Mucosa of stomach (tissue), 1 donor: Measurements from ENCODE around the gene TCAP.
A peak's percentile ranks its signal among the peaks of the same experiment; 100 is the strongest.

Source experiments
- H3K27me3 ChIP-seq: one replicate; pipeline ENCODE4 v1.7.0; 2013; ENCODE audit warnings: mild to moderate bottlenecking, low read length; ENCODE audit not compliant: control insufficient read depth, insufficient read depth
- H3K36me3 ChIP-seq: one replicate; pipeline ENCODE4 v1.7.0; 2013; ENCODE audit warnings: low read length; ENCODE audit not compliant: control insufficient read depth, insufficient read depth
- H3K4me1 ChIP-seq: one replicate; pipeline ENCODE4 v1.7.0; 2013; ENCODE audit warnings: mild to moderate bottlenecking, low read length; ENCODE audit not compliant: control insufficient read depth, insufficient read depth
- H3K4me3 ChIP-seq: one replicate; pipeline ENCODE4 v1.7.0; 2013; ENCODE audit warnings: low read length
- H3K9ac ChIP-seq: one replicate; pipeline ENCODE4 v1.7.0; 2013; ENCODE audit warnings: mild to moderate bottlenecking, low read length, moderate library complexity
- H3K9me3 ChIP-seq: one replicate; pipeline ENCODE4 v1.7.0; 2013; ENCODE audit warnings: mild to moderate bottlenecking, low read length, moderate library complexity; ENCODE audit not compliant: control insufficient read depth
- donor health status: Pancreatic carcinoma.

The TCAP gene

GRCh38 chr17:39666601-39667261, 1.6 kb downstream of the TCAP start:
- Histone ChIP-seq H3K9ac (no peak overlapping the region), H3K27me3 (peaks cover 64% of the 10 kb centered on the region)

GRCh38 chr17:39667262-39667944, 2.3 kb downstream of the TCAP start:
- Histone ChIP-seq H3K4me1 (peaks cover 68% of the 10 kb centered on the region), H3K36me3 (no peaks in the 10 kb centered on the region), H3K9ac (no peak overlapping the region), H3K4me3 (no peak overlapping the region), H3K9me3 (no peaks in the 10 kb centered on the region), H3K27me3 (peaks cover 65% of the 10 kb centered on the region)

More at GRCh38 chr17:39666601-39667261, 1.6 kb downstream of the TCAP start:
- H3K36me3 ChIP-seq: peaks cover 3% of the 10 kb centered on the region
- H3K4me3 ChIP-seq: no peak overlapping the region
- peaks cover 68% of the 10 kb centered on the region for H3K4me1 ChIP-seq
- H3K9me3 ChIP-seq: no peaks in the 10 kb centered on the region

GRCh38 chr17:39667945-39668924, 3.1 kb downstream of the TCAP start, which contains the start of gene PNMT:
PNMT (plus strand) TSS chr17:39668453; CDS start chr17:39668476, 23 bp downstream.
- no peaks in the 10 kb centered on the region for H3K36me3 ChIP-seq
- H3K9ac ChIP-seq: peak within 1 kb of the TSS; percentile 43
- peaks cover 64% of the 10 kb centered on the region for H3K4me1 ChIP-seq
- peaks cover 65% of the 10 kb centered on the region for H3K27me3 ChIP-seq
- no peak within 1 kb of the TSS for H3K4me3 ChIP-seq
- H3K9me3 ChIP-seq: no peaks in the 10 kb centered on the region

GRCh38 chr17:39669897-39670735, 5.0 kb downstream of the TCAP start:
- no peaks in the 10 kb centered on the region for H3K36me3 ChIP-seq
- no peaks in the 10 kb centered on the region for H3K9me3 ChIP-seq
- peaks cover 61% of the 10 kb centered on the region for H3K27me3 ChIP-seq
- H3K4me3 ChIP-seq: no peak overlapping the region
- H3K4me1 ChIP-seq: peaks cover 60% of the 10 kb centered on the region
- H3K9ac ChIP-seq: no peak overlapping the region

GRCh38 chr17:39670746-39671145, 5.6 kb downstream of the TCAP start:
- H3K36me3 ChIP-seq: no peaks in the 10 kb centered on the region
- peaks cover 57% of the 10 kb centered on the region for H3K27me3 ChIP-seq

GRCh38 chr17:39671651-39672521, 6.7 kb downstream of the TCAP start:
- peaks cover 69% of the 10 kb centered on the region for H3K4me1 ChIP-seq
- no peaks in the 10 kb centered on the region for H3K36me3 ChIP-seq
- peaks cover 46% of the 10 kb centered on the region for H3K27me3 ChIP-seq
- H3K9me3 ChIP-seq: no peaks in the 10 kb centered on the region
- H3K9ac ChIP-seq: peak overlapping the region; percentile 58
- H3K4me3 ChIP-seq: no peak overlapping the region

More at GRCh38 chr17:39670746-39671145, 5.6 kb downstream of the TCAP start:
- Histone ChIP-seq H3K4me3 (no peak overlapping the region), H3K4me1 (peaks cover 60% of the 10 kb centered on the region), H3K9me3 (no peaks in the 10 kb centered on the region), H3K9ac (no peak overlapping the region)

- Histone ChIP-seq H3K27me3 (peaks cover 37% of the 10 kb centered on the region), H3K4me3 (no peak overlapping the region), H3K4me1 (peaks cover 71% of the 10 kb centered on the region), H3K9ac (peak overlapping the region; percentile 58), H3K36me3 (no peaks in the 10 kb centered on the region), H3K9me3 (no peaks in the 10 kb centered on the region)
Measured at GRCh38 chr17:39672522-39673334, 7.6 kb downstream of the TCAP start.

- H3K9ac ChIP-seq: no peak overlapping the region
- H3K27me3 ChIP-seq: peaks cover 29% of the 10 kb centered on the region
- no peak overlapping the region for H3K4me3 ChIP-seq
- peaks cover 75% of the 10 kb centered on the region for H3K4me1 ChIP-seq
- no peaks in the 10 kb centered on the region for H3K36me3 ChIP-seq
- no peaks in the 10 kb centered on the region for H3K9me3 ChIP-seq
Measured at GRCh38 chr17:39673335-39674081, 8.4 kb downstream of the TCAP start.

GRCh38 chr17:39674179-39674578, 9.0 kb downstream of the TCAP start:
- peaks cover 79% of the 10 kb centered on the region for H3K4me1 ChIP-seq
- H3K36me3 ChIP-seq: no peaks in the 10 kb centered on the region
- peaks cover 26% of the 10 kb centered on the region for H3K27me3 ChIP-seq
- H3K4me3 ChIP-seq: no peak overlapping the region
- H3K9me3 ChIP-seq: no peaks in the 10 kb centered on the region
- H3K9ac ChIP-seq: peak overlapping the region; percentile 57
